Right atrium auricular region (tissue), 2 donors: ENCODE measurements around the gene TEX264. TPM values are rescaled to one million over a fixed set of nuclear protein-coding genes. Genes with fewer than 3 reads are reported as not detected.
"Not testable (repeated sequence)": the region's sequence is repeated elsewhere in the genome, so short reads cannot be mapped to it uniquely, and the experiment has no call there.

Experiments used
- DNase-seq: peaks from one replicate; pipeline ENCODE4 v3.0.0-alpha.2; 2019; ENCODE audit warnings: low spot score
- H3K27ac ChIP-seq, 2 donors: fragments of 200-600 bp; sonication (generic); 1 replicate in 1 of 2; 2 replicates in 1 of 2; pipeline ENCODE4 v1.5.1; 2016 to 2019
- H3K27me3 ChIP-seq, 2 donors: fragments of 200-600 bp; sonication (generic); one replicate each; pipeline versions ENCODE4 v1.5.1 to v1.6.0; 2017 to 2019
- H3K36me3 ChIP-seq: fragments of 200-600 bp; sonication (generic); one replicate; pipeline ENCODE4 v1.5.1; 2016
- H3K4me1 ChIP-seq, 2 donors: fragments of 200-600 bp; sonication (generic); one replicate each; pipeline versions ENCODE4 v1.5.1 to v1.6.0; 2017 to 2019
- H3K4me3 ChIP-seq, 2 donors: fragments of 200-600 bp; sonication (generic); 1 replicate in 1 of 2; 2 replicates in 1 of 2; pipeline ENCODE4 v1.5.1; 2017 to 2019; ENCODE audit warnings: mild to moderate bottlenecking in 1 of 2, moderate library complexity in 1 of 2
- H3K9me3 ChIP-seq, 2 donors: fragments of 200-600 bp; sonication (generic); one replicate each; pipeline ENCODE4 v1.5.1; 2019
- CTCF ChIP-seq, 2 donors: fragments of 200-600 bp; sonication (generic); IDR thresholded peaks; one replicate each; pipeline ENCODE4 v1.5.1; 2019; ENCODE audit warnings: antibody characterized with exemption in 2 of 2
- total RNA-seq, 2 donors: library from RNA; depleted of rRNA; stranded (reverse); fragments of >200 nt; gene quantifications; one replicate each; pipeline ENCODE4 v1.1.0, GENCODE V29; 2016

Gene TEX264
- total RNA-seq, 2 donors from 2014 or later = 55.9 to 62.3 TPM

GRCh38 chr3:51729042-51729633 is 58.1 kb downstream of the TEX264 start:
- no peak for TF ChIP-seq CTCF (IDR thresholded peaks at IDR 0.05)
- Histone ChIP-seq H3K4me1 (no peaks in the 10 kb centered on the region), H3K9me3 (no peaks in the 10 kb centered on the region), H3K27ac (no peak overlapping the region), H3K36me3 (no peaks in the 10 kb centered on the region), H3K27me3 (no peaks in the 10 kb centered on the region), H3K4me3 (no peak overlapping the region)
- no peak for DNase-seq

GRCh38 chr3:51733859-51734571 is 63.0 kb downstream of the TEX264 start:
- no peaks in the 10 kb centered on the region for H3K27me3 ChIP-seq
- TF ChIP-seq CTCF (IDR thresholded peaks at IDR 0.05) = no peak

GRCh38 chr3:51734572-51734907 is 63.5 kb downstream of the TEX264 start:
- TF ChIP-seq CTCF (IDR thresholded peaks at IDR 0.05) = no peak
- Histone ChIP-seq H3K36me3 (no peaks in the 10 kb centered on the region), H3K9me3 (no peaks in the 10 kb centered on the region), H3K27me3 (no peaks in the 10 kb centered on the region), H3K4me3 (no peak overlapping the region), H3K27ac (no peak overlapping the region), H3K4me1 (no peaks in the 10 kb centered on the region)
- DNase-seq = no peak

More at GRCh38 chr3:51733859-51734571, 63.0 kb downstream of the TEX264 start:
- H3K4me3 ChIP-seq = no peak overlapping the region
- H3K36me3 ChIP-seq = no peaks in the 10 kb centered on the region
- H3K4me1 ChIP-seq = no peaks in the 10 kb centered on the region
- no peaks in the 10 kb centered on the region for H3K9me3 ChIP-seq
- no peak overlapping the region for H3K27ac ChIP-seq
- no peak for DNase-seq

DNA sequence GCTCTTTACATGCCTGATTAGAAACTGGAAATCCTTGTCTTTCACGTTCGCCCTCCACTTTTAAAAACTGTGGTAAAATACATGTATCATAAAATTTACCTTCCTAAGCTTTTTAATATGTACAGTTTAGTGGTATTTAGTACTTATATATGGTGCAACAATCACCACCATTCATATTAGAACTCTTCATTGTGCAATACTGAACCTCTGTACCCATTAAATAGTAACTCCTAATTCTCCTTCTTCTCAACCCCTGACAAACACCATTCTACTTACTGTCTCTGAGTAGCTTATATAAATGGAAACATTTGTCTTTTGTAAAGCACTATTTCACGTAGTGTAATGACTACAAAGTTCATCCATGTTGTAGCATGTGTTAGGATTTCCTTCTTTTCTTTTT is 64.0 kb downstream of the TEX264 start:
- no peak for TF ChIP-seq CTCF (IDR thresholded peaks at IDR 0.05)
- H3K27me3 ChIP-seq = no peaks in the 10 kb centered on the region
- no peak overlapping the region for H3K27ac ChIP-seq
- H3K36me3 ChIP-seq = no peaks in the 10 kb centered on the region
- no peak overlapping the region for H3K4me3 ChIP-seq
- H3K4me1 ChIP-seq = no peaks in the 10 kb centered on the region
- no peak for DNase-seq
- no peaks in the 10 kb centered on the region for H3K9me3 ChIP-seq

DNA sequence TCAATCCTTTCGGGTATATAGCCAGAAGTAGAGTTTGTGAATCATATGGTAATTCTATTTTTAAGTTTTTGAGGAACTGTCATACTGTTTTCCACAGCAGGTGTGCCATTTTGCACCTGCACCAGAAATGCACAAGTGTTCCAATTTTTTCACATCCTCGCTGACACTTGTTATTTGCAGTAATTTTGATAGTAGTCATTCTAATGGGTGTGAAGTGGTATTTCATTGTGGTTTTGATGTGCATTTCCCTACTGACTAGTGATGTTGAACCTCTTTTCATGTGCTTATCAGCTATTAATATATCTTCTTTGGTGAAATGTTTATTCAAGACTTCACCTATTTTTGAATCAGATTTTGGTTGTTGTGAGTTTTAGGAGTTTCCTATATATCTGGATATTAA is 64.9 kb downstream of the TEX264 start:
- DNase-seq = no peak
- no peaks in the 10 kb centered on the region for H3K9me3 ChIP-seq
- H3K4me3 ChIP-seq = no peak overlapping the region
- H3K27me3 ChIP-seq = no peaks in the 10 kb centered on the region
- no peak overlapping the region for H3K27ac ChIP-seq
- no peaks in the 10 kb centered on the region for H3K4me1 ChIP-seq
- no peaks in the 10 kb centered on the region for H3K36me3 ChIP-seq
- no peak for TF ChIP-seq CTCF (IDR thresholded peaks at IDR 0.05)

GRCh38 chr3:51739110-51739509 is 68.1 kb downstream of the TEX264 start:
- H3K9me3 ChIP-seq = peaks cover 0 to 5% of the 10 kb centered on the region in 2 donors
- H3K4me3 ChIP-seq = no peak overlapping the region
- no peaks in the 10 kb centered on the region for H3K36me3 ChIP-seq
- DNase-seq = no peak
- H3K27me3 ChIP-seq = no peaks in the 10 kb centered on the region
- no peaks in the 10 kb centered on the region for H3K4me1 ChIP-seq
- H3K27ac ChIP-seq = no peak overlapping the region
- TF ChIP-seq CTCF (IDR thresholded peaks at IDR 0.05) = no peak

- DNase-seq, H3K4me3 ChIP-seq, H3K4me1 ChIP-seq, H3K27me3 ChIP-seq, H3K9me3 ChIP-seq, H3K27ac ChIP-seq, H3K36me3 ChIP-seq: not testable (repeated sequence)
Observed at GRCh38 chr3:51742320-51742719, 71.3 kb downstream of the TEX264 start.

GRCh38 chr3:51742978-51743377 is 71.9 kb downstream of the TEX264 start:
- H3K27me3 ChIP-seq, DNase-seq, H3K36me3 ChIP-seq, H3K27ac ChIP-seq, H3K9me3 ChIP-seq, H3K4me3 ChIP-seq, H3K4me1 ChIP-seq: not testable (repeated sequence)
